ENCODE measurements around the gene REM2.

DNA sequence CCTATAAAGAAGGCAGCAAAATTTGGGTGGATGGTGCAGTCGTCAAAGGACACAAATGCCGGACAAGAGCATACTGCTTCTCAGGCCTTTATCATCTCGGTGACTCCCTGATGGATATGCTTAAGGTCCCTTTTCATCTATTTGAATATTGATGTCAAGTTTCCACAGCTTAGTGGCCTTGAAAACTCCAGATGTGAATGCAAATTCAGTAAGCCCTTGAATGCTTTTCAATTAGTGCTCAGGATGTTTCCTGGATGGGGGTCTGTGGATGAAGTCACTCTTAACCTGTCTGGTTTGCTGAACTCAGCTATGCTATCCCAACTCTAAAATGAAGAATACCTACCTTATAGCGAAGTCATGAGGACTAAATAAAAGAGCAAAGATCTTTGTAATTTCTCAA lies 10.7 kb downstream of the REM2 start:
- TF ChIP-seq NFIC (IDR thresholded peaks at IDR 0.05) (no peak), YY1 (IDR thresholded peaks at IDR 0.05; ENCODE audit: low read depth) (no peak)
